Measurements from ENCODE around the gene EHD4.

EHD4 gene

GRCh38 chr15:41895491-41895890 lies 76.9 kb downstream of the EHD4 start:
- no peak for DNase-seq (ENCODE audit: low read depth)

- no peak for DNase-seq (ENCODE audit: low read depth)
Observed at GRCh38 chr15:41894791-41895463, 77.4 kb downstream of the EHD4 start.

- DNase-seq (ENCODE audit: low read depth): no peak
Observed at GRCh38 chr15:41894251-41894790, 78.0 kb downstream of the EHD4 start.

- no peak for DNase-seq (ENCODE audit: low read depth)
Observed at GRCh38 chr15:41893422-41894250, 78.7 kb downstream of the EHD4 start, which contains the start of gene SPTBN5. Gene SPTBN5, minus strand, starts transcription at chr15:41894053. Its CDS starts 556 bp downstream, at chr15:41893497.

GRCh38 chr15:41892621-41893421 lies 79.5 kb downstream of the EHD4 start:
- DNase-seq (ENCODE audit: low read depth): no peak

- no peak for DNase-seq (ENCODE audit: low read depth)
Observed at GRCh38 chr15:41891946-41892345, 80.4 kb downstream of the EHD4 start.

GRCh38 chr15:41891226-41891625 lies 81.1 kb downstream of the EHD4 start:
- no peak for DNase-seq (ENCODE audit: low read depth)

GRCh38 chr15:41890050-41890690 lies 82.2 kb downstream of the EHD4 start:
- no peak for DNase-seq (ENCODE audit: low read depth)

GRCh38 chr15:41888662-41889253 lies 83.6 kb downstream of the EHD4 start:
- DNase-seq (ENCODE audit: low read depth): no peak

- DNase-seq (ENCODE audit: low read depth): no peak
Observed at GRCh38 chr15:41887893-41888292, 84.5 kb downstream of the EHD4 start.

GRCh38 chr15:41887161-41887560 lies 85.2 kb downstream of the EHD4 start:
- no peak for DNase-seq (ENCODE audit: low read depth)

GRCh38 chr15:41886741-41887140 lies 85.6 kb downstream of the EHD4 start:
- DNase-seq (ENCODE audit: low read depth): no peak

- no peak for DNase-seq (ENCODE audit: low read depth)
Observed at GRCh38 chr15:41885841-41886240, 86.5 kb downstream of the EHD4 start.

- DNase-seq (ENCODE audit: low read depth): no peak
Observed at GRCh38 chr15:41885321-41885720, 87.0 kb downstream of the EHD4 start.

- DNase-seq (ENCODE audit: low read depth): no peak
Observed at GRCh38 chr15:41884458-41884857, 87.9 kb downstream of the EHD4 start.

- DNase-seq (ENCODE audit: low read depth): no peak
Observed at GRCh38 chr15:41883484-41883825, 88.9 kb downstream of the EHD4 start.

- DNase-seq (ENCODE audit: low read depth): no peak
Observed at GRCh38 chr15:41882689-41883483, 89.5 kb downstream of the EHD4 start.

- DNase-seq (ENCODE audit: low read depth): no peak
Observed at GRCh38 chr15:41881920-41882688, 90.3 kb downstream of the EHD4 start.

GRCh38 chr15:41881550-41881919 lies 90.8 kb downstream of the EHD4 start:
- no peak for DNase-seq (ENCODE audit: low read depth)

GRCh38 chr15:41881086-41881485 lies 91.3 kb downstream of the EHD4 start:
- no peak for DNase-seq (ENCODE audit: low read depth)

Measured in HS-27A (cell line).